Fibroblast of mammary gland (primary cell): ENCODE results near the gene PPP2R5C.

Experiments used
- DNase-seq: peaks from one replicate; pipeline ENCODE4 v3.0.0-alpha.2; 2010; ENCODE audit warnings: low read depth
- H3K4me3 ChIP-seq: 2 replicates; pipeline ENCODE4 v1.5.1; 2011; ENCODE audit warnings: low read depth, mild to moderate bottlenecking, low read length, moderate library complexity; ENCODE audit not compliant: control insufficient read depth
- CTCF ChIP-seq: conservative IDR thresholded peaks from 2 replicates; pipeline ENCODE4 v1.5.1; 2011; ENCODE audit warnings: low read depth, low read length, inconsistent platforms; ENCODE audit not compliant: control insufficient read depth, insufficient read depth

Gene PPP2R5C

DNA sequence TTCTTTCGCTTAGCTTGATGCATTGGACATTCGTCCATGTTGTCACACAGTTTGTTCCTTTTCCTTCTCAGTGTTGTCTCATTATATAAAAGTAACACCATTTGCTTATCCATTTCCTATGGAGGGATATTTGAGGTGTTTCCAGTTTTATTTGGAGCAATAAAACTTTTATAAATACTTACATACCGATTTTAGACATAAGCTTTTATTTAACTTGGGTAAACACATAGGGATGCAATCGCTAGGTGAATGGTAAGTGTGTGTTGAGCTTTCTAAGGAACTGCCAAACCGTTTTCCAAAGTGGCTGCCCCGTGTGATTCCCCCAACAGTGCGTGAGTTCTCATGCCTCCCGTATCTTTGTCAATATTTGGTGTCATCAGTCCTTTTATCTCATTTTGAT, 107.7 kb downstream of the PPP2R5C start:
- no peak overlapping the region for H3K4me3 ChIP-seq
- TF ChIP-seq CTCF: no peak
- DNase-seq: no peak

DNA sequence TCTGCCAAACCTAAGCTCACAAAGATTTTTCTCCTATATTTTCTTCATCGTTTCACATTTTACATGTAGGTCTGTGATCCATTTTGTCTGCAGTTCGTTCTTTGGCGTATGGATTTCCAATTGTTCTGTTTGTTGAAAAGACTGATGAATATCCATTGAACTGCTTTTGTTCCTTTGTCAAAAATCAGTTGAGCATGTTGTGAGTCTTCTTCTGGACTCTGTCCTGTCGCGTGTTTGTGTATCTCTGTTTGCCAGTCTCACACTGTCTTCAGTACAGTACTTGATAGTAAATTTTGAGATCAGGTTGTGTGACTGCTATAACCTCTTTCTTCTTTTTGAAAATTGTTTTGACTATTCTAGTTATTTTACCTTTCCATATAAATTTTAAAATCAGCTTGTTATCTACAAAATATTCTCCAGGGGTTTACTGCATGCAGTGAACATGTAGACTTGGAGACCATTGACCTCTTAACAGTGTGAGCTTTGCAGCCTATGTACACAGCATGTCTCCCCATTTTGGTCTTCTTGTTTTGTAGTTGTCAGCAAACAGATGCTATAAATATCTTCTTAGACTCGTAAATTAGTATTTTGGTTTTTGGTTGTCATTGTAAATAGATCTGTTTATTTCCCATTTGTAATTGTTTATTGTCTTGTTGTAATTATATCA, 108.9 kb downstream of the PPP2R5C start:
- DNase-seq: no peak
- TF ChIP-seq CTCF: no peak
- H3K4me3 ChIP-seq: no peak overlapping the region

- no peak for TF ChIP-seq CTCF
Measured at GRCh38 chr14:101872346-101872745, 110.8 kb downstream of the PPP2R5C start.

DNA sequence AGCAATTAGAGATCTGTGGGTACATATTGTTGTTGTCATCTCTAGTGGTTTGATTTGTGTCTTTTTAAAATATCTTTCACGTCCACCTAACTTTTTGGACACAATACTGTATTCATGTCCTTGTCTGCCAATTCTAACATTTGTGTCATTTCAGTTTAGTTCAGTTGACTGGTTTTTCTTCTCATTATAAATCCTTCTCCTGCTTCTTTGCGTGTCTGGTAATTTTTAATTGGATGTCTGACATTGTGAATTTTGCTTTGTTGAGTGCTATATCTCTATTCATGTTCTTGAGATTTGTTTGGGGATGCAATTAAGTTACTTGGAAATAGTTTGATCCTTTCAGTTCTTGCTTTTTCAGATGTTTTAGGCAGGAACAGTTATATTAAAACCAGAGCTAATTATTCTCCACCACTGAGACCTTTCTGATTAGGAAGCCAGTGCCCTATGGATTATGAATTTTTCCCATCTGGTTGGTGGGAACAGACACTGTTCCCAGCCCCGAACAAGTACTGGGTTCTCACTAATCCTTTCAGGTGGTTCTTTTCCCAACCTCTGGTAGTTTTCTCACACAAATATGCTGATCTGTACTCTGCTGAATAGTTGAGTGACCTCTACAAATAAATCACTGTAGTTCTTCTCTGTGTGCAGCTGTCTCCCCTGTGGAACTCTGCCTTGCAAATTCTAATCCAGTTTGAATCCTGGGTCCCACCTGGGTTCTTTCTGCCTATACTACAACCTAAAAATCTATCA, 111.7 kb downstream of the PPP2R5C start:
- TF ChIP-seq CTCF: no peak
- no peak for DNase-seq
- no peak overlapping the region for H3K4me3 ChIP-seq

More at GRCh38 chr14:101872346-101872745, 110.8 kb downstream of the PPP2R5C start:
- no peak for DNase-seq
- H3K4me3 ChIP-seq: no peak overlapping the region

DNA sequence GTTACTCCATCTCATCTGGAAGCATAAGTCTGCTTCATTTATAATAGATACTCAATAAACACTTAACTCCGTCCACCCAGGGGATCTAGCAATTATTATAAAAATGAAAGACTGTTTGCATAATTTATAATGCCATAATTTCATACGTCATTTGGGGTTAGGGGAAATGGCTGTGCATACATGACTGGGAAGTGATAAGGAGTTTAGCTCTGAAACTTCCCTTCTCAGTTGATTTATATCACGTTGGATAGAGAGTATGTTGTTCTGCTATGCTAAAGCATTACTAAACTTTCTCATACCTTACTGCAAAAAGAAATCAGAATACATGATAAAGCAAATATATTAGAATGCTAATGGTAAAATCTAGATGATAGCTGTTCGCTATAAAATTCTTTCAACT, 112.5 kb downstream of the PPP2R5C start:
- no peak for DNase-seq
- H3K4me3 ChIP-seq: no peak overlapping the region
- no peak for TF ChIP-seq CTCF

- no peak overlapping the region for H3K4me3 ChIP-seq
- no peak for TF ChIP-seq CTCF
Measured at GRCh38 chr14:101875041-101875726, 113.7 kb downstream of the PPP2R5C start.

More at GRCh38 chr14:101875041-101875726, 113.7 kb downstream of the PPP2R5C start:
- no peak for DNase-seq
